ENCODE measurements around the gene GRIK4.
"Not testable (repeated sequence)": the region's sequence is repeated elsewhere in the genome, so short reads cannot be mapped to it uniquely, and the experiment has no call there.

The GRIK4 gene

DNA sequence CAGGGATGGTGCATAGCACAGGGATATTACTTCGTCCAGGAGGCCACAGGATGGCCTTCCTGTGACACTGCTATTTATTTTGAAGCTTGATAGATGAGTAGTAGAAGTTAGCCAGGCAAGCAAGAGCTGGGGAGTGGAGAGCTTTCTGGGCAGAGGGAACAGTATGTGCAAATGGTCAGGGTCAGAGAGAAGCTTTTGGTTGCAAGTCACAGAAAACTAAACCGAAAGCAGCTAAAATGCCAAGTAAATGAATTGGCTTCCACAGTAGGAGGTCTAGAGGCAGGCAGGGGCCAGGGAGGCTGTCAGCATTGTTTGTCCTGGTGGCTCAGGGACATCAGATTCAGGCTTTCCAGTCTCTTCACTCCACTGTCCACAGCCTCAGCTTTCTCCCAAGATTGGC is 247.5 kb downstream of the GRIK4 start:
- TF ChIP-seq, protein P1, sequence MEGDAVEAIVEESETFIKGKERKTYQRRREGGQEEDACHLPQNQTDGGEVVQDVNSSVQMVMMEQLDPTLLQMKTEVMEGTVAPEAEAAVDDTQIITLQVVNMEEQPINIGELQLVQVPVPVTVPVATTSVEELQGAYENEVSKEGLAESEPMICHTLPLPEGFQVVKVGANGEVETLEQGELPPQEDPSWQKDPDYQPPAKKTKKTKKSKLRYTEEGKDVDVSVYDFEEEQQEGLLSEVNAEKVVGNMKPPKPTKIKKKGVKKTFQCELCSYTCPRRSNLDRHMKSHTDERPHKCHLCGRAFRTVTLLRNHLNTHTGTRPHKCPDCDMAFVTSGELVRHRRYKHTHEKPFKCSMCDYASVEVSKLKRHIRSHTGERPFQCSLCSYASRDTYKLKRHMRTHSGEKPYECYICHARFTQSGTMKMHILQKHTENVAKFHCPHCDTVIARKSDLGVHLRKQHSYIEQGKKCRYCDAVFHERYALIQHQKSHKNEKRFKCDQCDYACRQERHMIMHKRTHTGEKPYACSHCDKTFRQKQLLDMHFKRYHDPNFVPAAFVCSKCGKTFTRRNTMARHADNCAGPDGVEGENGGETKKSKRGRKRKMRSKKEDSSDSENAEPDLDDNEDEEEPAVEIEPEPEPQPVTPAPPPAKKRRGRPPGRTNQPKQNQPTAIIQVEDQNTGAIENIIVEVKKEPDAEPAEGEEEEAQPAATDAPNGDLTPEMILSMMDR (IDR thresholded peaks at IDR 0.05; ENCODE audit: insufficient read depth, low read depth, low read length, missing control alignments): no peak
- H3K4me3 ChIP-seq (ENCODE audit: low read length): no peak overlapping the region
- DNase-seq (ENCODE audit: low read depth): no peak

DNA sequence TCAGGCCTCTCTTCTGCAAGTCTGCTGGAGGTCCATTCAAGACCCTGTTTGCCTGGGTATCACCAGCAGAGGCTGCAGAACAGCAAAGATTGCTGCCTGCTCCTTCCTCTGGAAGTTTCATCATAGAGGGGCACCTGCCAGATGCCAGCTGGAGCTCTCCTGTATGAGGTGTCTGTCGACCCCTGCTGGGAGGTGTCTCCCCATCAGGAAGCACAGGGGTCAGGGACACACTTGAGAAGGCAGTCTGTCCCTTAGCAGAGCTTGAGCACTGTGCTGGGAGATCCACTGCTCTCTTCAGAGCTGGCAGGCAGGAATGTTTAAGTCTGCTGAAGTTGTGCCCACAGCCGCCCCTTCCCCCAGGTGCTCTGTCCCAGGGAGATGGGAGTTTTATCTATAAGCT is 254.2 kb downstream of the GRIK4 start:
- not testable (repeated sequence) for DNase-seq (ENCODE audit: low read depth); H3K4me3 ChIP-seq (ENCODE audit: low read length)

DNA sequence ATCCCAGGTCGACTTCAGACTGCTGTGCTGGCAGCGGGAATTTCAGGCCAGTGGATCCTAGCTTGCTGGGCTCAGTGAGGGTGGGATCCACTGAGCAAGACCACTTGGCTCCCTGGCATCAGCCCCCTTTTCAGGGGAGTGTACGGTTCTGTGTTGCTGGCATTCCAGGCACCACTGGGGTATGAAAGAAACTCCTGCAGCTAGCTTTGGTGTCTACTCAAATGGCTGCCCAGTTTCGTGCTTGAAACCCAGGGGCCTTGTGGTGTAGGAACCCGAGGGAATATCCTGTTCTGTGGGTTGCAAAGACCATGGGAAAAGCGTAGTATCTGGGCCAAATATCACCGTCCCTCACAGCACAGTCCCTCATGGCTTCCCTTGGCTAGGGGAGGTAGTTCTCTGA is 254.8 kb downstream of the GRIK4 start:
- no peak for DNase-seq (ENCODE audit: low read depth)
- H3K4me3 ChIP-seq (ENCODE audit: low read length): no peak overlapping the region
- TF ChIP-seq, protein P1 (IDR thresholded peaks at IDR 0.05; ENCODE audit: insufficient read depth, low read depth, low read length, missing control alignments): no peak

DNA sequence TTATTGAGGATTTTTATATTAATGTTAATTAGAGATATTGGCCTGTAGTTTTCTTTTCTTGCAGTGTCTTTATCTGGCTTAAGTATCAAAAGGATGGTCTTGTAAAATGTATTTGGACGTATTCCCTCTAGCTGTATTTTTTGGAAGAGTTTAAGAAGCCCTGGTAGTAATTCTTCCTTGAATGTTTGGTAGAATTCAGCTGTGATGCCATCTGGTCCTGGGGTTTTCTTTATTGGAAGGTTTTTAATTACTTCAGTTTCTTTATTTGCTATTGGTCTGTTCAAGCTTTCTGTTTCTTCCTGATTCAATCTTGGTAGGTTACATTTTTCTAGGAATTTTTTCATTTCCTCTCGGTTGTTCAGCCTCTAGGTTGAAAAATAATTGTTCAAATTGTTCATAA is 257.4 kb downstream of the GRIK4 start:
- DNase-seq (ENCODE audit: low read depth): no peak
- H3K4me3 ChIP-seq (ENCODE audit: low read length): no peak overlapping the region
- TF ChIP-seq, protein P1 (IDR thresholded peaks at IDR 0.05; ENCODE audit: insufficient read depth, low read depth, low read length, missing control alignments): no peak

DNA sequence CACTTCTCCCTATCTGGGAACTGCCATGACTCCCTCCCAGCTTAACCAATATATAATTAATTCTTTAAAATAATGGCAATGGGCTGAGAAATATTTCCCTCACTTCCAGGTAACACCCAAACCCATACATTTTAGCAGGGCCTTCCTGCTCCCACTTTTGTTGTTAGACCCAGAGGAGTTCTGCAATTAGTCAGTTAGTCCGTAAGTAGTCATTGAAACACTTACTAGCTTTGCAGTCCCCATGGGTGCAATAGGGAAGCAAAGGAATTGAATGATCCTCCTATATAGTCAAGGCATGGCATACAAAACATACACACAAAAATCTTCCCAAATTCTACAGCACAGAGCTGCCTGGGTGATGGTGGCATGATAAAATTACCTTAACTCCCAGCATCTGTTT is 258.4 kb downstream of the GRIK4 start:
- TF ChIP-seq, protein P1 (IDR thresholded peaks at IDR 0.05; ENCODE audit: insufficient read depth, low read depth, low read length, missing control alignments): no peak
- no peak for DNase-seq (ENCODE audit: low read depth)
- H3K4me3 ChIP-seq (ENCODE audit: low read length): no peak overlapping the region

DNA sequence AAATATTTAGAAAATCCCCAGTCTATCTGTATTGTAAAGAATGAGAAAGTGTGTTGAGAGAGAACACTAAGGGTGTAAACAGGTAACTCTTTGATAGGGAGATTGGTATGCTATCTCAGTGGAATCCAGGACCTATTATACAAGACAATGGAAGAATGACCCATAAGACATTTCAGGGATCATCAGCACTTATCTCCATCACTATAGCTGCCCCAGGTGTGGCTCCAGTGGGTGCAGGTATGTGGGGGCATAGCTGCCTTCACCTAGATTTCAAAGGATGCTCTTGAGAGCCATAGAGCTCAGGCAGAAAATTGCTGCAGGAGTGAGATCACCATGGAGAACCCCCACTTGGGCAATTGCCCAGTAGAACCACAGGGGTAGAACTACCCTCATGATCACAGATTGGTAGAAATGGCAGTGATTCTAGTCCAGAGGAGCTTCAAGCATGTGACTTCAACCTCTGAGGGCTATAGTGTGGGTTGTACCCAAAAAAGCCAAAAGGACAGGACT is 260.1 kb downstream of the GRIK4 start:
- H3K4me3 ChIP-seq (ENCODE audit: low read length): no peak overlapping the region
- DNase-seq (ENCODE audit: low read depth): no peak
- TF ChIP-seq, protein P1 (IDR thresholded peaks at IDR 0.05; ENCODE audit: insufficient read depth, low read depth, low read length, missing control alignments): no peak

DNA sequence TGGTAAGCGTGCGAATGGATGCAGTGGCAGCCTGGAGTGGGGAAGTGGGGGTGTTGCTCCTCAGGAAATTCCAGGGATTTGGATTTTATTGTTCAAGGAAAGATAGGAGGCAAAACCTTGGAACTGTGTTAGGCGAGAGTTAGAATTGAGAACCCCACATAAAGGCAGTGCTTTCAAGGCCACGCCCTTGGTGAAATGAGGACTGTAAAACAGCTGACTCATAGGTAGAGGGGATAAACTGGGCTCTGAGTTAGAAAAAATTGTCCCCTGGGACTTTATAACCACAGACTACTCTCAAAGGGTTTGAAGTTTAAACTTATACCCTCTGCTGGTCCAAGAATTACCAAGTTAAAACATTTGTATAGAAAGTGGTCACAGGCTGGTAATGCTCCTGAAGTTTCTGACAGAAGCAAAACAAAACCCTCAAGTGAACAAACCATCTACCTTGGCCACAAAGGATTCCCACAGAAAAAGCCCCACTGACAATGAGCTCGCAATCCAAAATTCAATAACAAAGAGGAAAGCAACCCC is 262.0 kb downstream of the GRIK4 start:
- no peak overlapping the region for H3K4me3 ChIP-seq (ENCODE audit: low read length)
- TF ChIP-seq, protein P1 (IDR thresholded peaks at IDR 0.05; ENCODE audit: insufficient read depth, low read depth, low read length, missing control alignments): no peak
- peak; percentile 3 for DNase-seq (ENCODE audit: low read depth)
